Hepatocyte (in vitro differentiated cells): Measurements from ENCODE around the gene CUX1. TPM values are rescaled to one million over a fixed set of nuclear protein-coding genes. Genes with fewer than 3 reads are reported as not detected.
"Not testable (repeated sequence)": the region's sequence is repeated elsewhere in the genome, so short reads cannot be mapped to it uniquely, and the experiment has no call there.

Experiments used
- DNase-seq: peaks from one replicate; pipeline ENCODE4 v3.0.0-alpha.2; 2016; ENCODE audit warnings: low spot score
- H2AFZ ChIP-seq: fragments of 200-600 bp; sonication (generic); 2 replicates; pipeline ENCODE4 v1.6.0; 2016; ENCODE audit warnings: antibody characterized with exemption, mild to moderate bottlenecking
- H3K27ac ChIP-seq: fragments of 200-600 bp; sonication (generic); 2 replicates; pipeline ENCODE4 v1.5.1; 2016; ENCODE audit warnings: mild to moderate bottlenecking
- H3K27me3 ChIP-seq: fragments of 200-600 bp; sonication (generic); 2 replicates; pipeline ENCODE4 v1.6.1; 2016
- H3K36me3 ChIP-seq: fragments of 200-600 bp; sonication (generic); replicated peaks from 2 replicates; pipeline ENCODE4 v1.5.1; 2016; ENCODE audit warnings: low read depth; ENCODE audit not compliant: insufficient read depth
- H3K4me1 ChIP-seq: fragments of 200-600 bp; sonication (generic); 2 replicates; pipeline ENCODE4 v1.5.1; 2016; ENCODE audit warnings: mild to moderate bottlenecking, moderate library complexity; ENCODE audit not compliant: insufficient read depth
- H3K4me2 ChIP-seq: fragments of 200-600 bp; sonication (generic); 2 replicates; pipeline ENCODE4 v1.6.0; 2016
- H3K4me3 ChIP-seq: fragments of 200-600 bp; sonication (generic); 2 replicates; pipeline ENCODE4 v1.5.1; 2016; ENCODE audit warnings: mild to moderate bottlenecking
- H3K79me2 ChIP-seq: fragments of 200-600 bp; sonication (generic); 2 replicates; pipeline ENCODE4 v1.6.0; 2017; ENCODE audit warnings: mild to moderate bottlenecking
- H3K9me2 ChIP-seq: fragments of 200-600 bp; sonication (generic); replicated peaks from 2 replicates; pipeline ENCODE4 v1.6.0; 2017; ENCODE audit warnings: mild to moderate bottlenecking; ENCODE audit not compliant: insufficient read depth
- H3K9me3 ChIP-seq: fragments of 200-600 bp; sonication (generic); 2 replicates; pipeline ENCODE4 v1.5.1; 2016; ENCODE audit warnings: low read depth, mild to moderate bottlenecking
- H4K20me1 ChIP-seq: fragments of 200-600 bp; sonication (generic); 2 replicates; pipeline ENCODE4 v1.6.0; 2016; ENCODE audit warnings: mild to moderate bottlenecking; ENCODE audit not compliant: insufficient read depth, poor library complexity, severe bottlenecking
- EZH2 ChIP-seq: fragments of 200-600 bp; sonication (generic); IDR thresholded peaks from 2 replicates; pipeline ENCODE4 v1.6.1; 2016; ENCODE audit warnings: antibody characterized with exemption, mild to moderate bottlenecking, borderline replicate concordance
- EZH2phosphoT487 ChIP-seq: fragments of 200-600 bp; sonication (generic); IDR thresholded peaks from one replicate; pipeline ENCODE4 v1.6.1; 2018; ENCODE audit warnings: antibody characterized with exemption, mild to moderate bottlenecking, low read depth, moderate library complexity; ENCODE audit not compliant: unreplicated experiment, severe bottlenecking
- WGBS: methylation state at CpG from one replicate; pipeline ENCODE4 v1.1.6; 2016; ENCODE audit warnings: low lambda C conversion rate; ENCODE audit errors: missing lambda C conversion rate; 5-methylcytosine and 5-hydroxymethylcytosine counted together
- polyA plus RNA-seq: library from polyadenylated mRNA; unstranded; fragments of >200 nt; fragmentation: Nextera tagmentation; extraction: Ambion mirVana; gene quantifications from 2 replicates; pipeline ENCODE4 v1.2.1, GENCODE V29; 2016
- total RNA-seq: library from RNA; depleted of rRNA; stranded (reverse); fragments of >200 nt; gene quantifications from 2 replicates; pipeline ENCODE4 v1.2.3, GENCODE V29; 2014
- TF ChIP-seq, protein P1 (sequence below): fragments of 200-600 bp; sonication (generic); IDR thresholded peaks from 2 replicates; pipeline ENCODE4 v1.5.1; 2016; ENCODE audit warnings: antibody characterized with exemption, mild to moderate bottlenecking; ENCODE audit not compliant: poor library complexity

Gene CUX1
- total and polyA plus RNA-seq, 2 experiments from 2014 or later = 60.1 to 76.8 TPM

DNA sequence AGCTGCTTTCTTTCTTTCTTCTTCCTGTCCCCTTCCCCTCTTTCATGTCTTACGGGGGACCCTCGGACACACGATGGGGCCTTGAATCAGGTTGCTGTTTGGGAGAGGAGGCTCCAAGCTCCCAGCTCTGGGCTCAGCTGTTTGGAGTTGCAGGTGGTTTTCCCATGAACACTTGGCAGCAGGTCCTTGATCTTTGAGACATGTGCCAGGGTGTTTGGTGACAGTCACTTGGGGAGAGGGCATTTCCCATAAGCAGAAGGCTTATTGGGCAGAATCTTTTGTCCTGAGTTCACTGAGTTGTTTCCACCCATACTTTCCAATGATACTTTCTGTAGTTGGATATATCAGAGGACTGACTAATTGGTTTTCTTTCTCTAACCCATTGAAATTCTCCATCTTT, 364.6 kb downstream of the CUX1 start:
- H3K4me3 ChIP-seq = no peak overlapping the region
- H4K20me1 ChIP-seq = no peaks in the 10 kb centered on the region
- H3K27ac ChIP-seq = no peak overlapping the region
- H3K36me3 ChIP-seq = no peaks in the 10 kb centered on the region
- no peak for TF ChIP-seq EZH2
- TF ChIP-seq EZH2phosphoT487 = no peak
- TF ChIP-seq, protein P1, sequence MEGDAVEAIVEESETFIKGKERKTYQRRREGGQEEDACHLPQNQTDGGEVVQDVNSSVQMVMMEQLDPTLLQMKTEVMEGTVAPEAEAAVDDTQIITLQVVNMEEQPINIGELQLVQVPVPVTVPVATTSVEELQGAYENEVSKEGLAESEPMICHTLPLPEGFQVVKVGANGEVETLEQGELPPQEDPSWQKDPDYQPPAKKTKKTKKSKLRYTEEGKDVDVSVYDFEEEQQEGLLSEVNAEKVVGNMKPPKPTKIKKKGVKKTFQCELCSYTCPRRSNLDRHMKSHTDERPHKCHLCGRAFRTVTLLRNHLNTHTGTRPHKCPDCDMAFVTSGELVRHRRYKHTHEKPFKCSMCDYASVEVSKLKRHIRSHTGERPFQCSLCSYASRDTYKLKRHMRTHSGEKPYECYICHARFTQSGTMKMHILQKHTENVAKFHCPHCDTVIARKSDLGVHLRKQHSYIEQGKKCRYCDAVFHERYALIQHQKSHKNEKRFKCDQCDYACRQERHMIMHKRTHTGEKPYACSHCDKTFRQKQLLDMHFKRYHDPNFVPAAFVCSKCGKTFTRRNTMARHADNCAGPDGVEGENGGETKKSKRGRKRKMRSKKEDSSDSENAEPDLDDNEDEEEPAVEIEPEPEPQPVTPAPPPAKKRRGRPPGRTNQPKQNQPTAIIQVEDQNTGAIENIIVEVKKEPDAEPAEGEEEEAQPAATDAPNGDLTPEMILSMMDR = no peak
- no peaks in the 10 kb centered on the region for H3K9me3 ChIP-seq
- no peaks in the 10 kb centered on the region for H3K4me1 ChIP-seq
- H3K79me2 ChIP-seq = no peaks in the 10 kb centered on the region
- 78% methylated on average over 3 of the region's 3 CpGs for WGBS
- no peak overlapping the region for H3K4me2 ChIP-seq
- H3K9me2 ChIP-seq = no peaks in the 10 kb centered on the region
- no peak for DNase-seq
- no peak overlapping the region for H2AFZ ChIP-seq
- no peaks in the 10 kb centered on the region for H3K27me3 ChIP-seq

DNA sequence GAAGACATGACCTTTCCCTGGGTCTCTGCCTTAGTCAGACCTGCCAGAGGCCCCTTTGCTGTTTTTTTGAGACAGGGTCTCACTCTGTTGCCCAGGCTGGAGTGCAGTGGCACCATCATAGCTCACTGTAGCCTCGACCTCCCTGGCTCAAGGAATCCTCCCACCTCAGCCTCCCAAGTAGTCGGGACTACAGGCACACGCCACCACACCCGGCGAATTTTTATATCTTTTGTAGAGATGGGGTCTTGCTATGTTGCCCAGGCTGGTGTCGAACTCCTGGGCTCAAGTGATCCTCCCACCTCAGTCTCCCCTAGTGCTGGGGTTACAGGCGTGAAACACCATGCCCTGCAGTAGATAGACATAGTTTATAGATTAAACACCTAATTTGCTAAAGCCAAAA, 366.4 kb downstream of the CUX1 start:
- not testable (repeated sequence) for H3K27me3 ChIP-seq, H3K9me3 ChIP-seq, H3K4me3 ChIP-seq, H3K9me2 ChIP-seq, H2AFZ ChIP-seq, H3K27ac ChIP-seq, H4K20me1 ChIP-seq, H3K4me2 ChIP-seq, H3K4me1 ChIP-seq, H3K79me2 ChIP-seq, H3K36me3 ChIP-seq, DNase-seq
- 98% methylated on average over 7 of the region's 7 CpGs for WGBS

DNA sequence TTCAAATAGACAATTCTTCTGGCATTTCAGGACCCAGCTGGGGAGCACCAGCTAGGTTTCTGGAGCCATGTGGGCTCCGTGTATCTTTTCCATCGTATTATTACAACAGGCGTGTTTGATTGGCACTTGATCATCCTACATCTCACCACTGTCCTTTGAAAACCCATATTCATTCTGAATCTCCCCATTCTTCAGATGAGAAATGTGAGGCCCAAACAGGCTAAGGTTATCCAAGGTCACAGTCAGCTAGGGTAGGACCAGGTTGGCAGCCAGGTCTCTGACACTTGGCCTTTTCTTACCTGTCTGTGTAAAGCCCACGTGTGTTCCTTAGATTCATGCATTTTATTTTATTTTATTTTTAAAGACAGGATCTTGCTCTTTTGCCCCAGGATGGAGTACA, 366.9 kb downstream of the CUX1 start:
- no peak overlapping the region for H2AFZ ChIP-seq
- no peaks in the 10 kb centered on the region for H3K4me1 ChIP-seq
- WGBS = 95% methylated on average over 4 of the region's 4 CpGs
- no peak overlapping the region for H3K4me2 ChIP-seq
- H3K9me3 ChIP-seq = no peaks in the 10 kb centered on the region
- no peak overlapping the region for H3K27ac ChIP-seq
- DNase-seq = no peak
- H3K79me2 ChIP-seq = no peaks in the 10 kb centered on the region
- no peak for TF ChIP-seq EZH2phosphoT487
- TF ChIP-seq, protein P1 = no peak
- no peak for TF ChIP-seq EZH2
- H3K4me3 ChIP-seq = no peak overlapping the region
- no peaks in the 10 kb centered on the region for H3K27me3 ChIP-seq
- no peaks in the 10 kb centered on the region for H3K36me3 ChIP-seq
- no peaks in the 10 kb centered on the region for H4K20me1 ChIP-seq
- no peaks in the 10 kb centered on the region for H3K9me2 ChIP-seq

DNA sequence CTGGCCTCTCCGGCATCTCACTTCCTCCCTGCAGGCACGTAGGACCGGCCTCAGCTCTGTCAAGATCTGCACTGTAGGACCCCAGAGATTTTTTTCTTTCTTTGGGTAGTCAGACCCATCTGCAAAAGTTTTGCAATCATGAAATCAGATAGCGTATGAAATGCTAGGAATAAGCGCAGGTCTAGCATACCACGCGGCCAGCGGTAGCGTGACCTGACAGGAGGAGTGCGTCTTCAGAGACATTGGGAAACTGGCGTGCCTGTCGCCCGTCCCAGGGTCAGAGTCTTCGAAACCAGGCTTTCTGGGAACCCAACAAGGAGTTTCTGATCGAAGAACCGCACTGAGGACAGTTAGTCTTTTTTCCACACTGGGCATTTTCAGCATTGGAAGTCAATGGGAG, 368.4 kb downstream of the CUX1 start:
- H3K9me3 ChIP-seq = no peaks in the 10 kb centered on the region
- 94% methylated on average over 16 of the region's 16 CpGs for WGBS
- TF ChIP-seq EZH2phosphoT487 (no peak), EZH2 (no peak)
- TF ChIP-seq, protein P1 = no peak
- H3K27me3 ChIP-seq = no peaks in the 10 kb centered on the region
- no peak for DNase-seq
- no peak overlapping the region for H3K27ac ChIP-seq
- no peak overlapping the region for H3K4me2 ChIP-seq
- no peaks in the 10 kb centered on the region for H4K20me1 ChIP-seq
- no peaks in the 10 kb centered on the region for H3K36me3 ChIP-seq
- no peaks in the 10 kb centered on the region for H3K79me2 ChIP-seq
- H3K4me1 ChIP-seq = no peaks in the 10 kb centered on the region
- H2AFZ ChIP-seq = no peak overlapping the region
- H3K4me3 ChIP-seq = no peak overlapping the region
- no peaks in the 10 kb centered on the region for H3K9me2 ChIP-seq
